GM20431 (cell line): Measurements from ENCODE around the gene MYO1F.
"Not testable (repeated sequence)": the region's sequence is repeated elsewhere in the genome, so short reads cannot be mapped to it uniquely, and the experiment has no call there.

Experiments
- in situ Hi-C: fragments of 300-500 bp; cut with MseI, MboI; formaldehyde crosslinking; loops from one replicate; pipeline ENCODE4 v1.15.0; 2020; ENCODE audit warnings: low sequenced_read_pairs; ENCODE audit not compliant: unreplicated experiment

Gene MYO1F

DNA sequence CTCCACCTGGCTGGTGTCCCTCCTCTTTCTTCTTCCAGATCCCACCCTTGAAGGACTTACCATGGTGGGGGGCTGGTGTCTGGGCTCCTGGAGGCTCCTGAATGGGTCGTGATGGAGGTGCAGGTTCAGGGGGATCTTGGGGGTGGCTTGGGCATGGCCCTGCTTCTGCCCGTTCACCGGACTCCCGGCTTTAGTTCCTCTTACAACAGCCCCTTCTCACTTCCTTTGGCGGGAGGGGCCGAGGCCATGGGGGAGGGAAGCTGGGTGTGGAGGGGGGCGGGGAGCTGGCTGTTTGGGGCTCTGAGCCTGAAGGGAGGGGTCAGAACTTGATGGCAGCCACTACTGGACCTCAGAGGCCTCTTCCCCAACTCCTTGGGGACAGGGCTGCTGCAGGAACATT lies at the start of gene MYO1F:
Gene MYO1F (minus strand): TSS at position 196 of the 400 bp plus-strand sequence. CDS start 133 bp downstream, at position 63.
- in situ Hi-C loops, result no loop called here

DNA sequence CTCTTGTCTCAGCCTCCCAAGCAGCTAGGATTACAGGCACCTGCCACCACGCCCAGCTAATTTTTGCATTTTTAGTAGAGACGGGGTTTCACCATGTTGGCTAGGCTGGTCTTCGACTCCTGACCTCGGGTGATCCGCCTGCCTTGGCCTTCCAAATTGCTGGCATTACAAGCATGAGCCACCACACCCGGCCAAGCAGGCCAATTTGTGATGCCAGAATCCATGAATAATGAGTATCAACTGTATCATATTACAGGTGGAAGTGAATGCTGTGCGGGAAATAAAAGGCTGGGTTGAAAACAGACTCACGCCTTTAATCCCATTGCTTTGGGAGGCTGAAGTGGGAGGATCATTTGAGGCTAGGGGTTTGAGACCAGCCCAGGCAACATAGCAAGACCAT lies 49.6 kb upstream of the MYO1F start:
- in situ Hi-C loops, result no loop called here

DNA sequence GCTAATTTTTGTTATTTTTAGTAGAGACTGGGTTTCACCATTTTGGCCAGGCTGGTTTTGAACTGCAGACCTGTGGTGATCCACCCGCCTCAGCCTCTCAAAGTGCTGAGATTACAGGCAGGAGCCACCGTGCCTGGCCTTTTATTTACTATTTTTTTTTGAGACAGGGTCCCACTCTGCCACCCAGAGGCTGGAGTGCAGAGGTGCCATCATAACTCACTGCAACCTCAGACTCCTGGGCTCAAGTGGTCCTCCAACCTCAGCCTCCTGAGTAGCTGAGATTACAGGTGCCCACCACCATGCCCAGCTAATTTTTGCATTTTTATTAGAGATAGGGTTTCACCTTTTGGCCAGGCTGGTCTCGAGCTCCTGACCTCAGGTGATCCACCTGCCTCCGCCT lies 45.6 kb upstream of the MYO1F start:
- in situ Hi-C loops, result not testable (repeated sequence)

DNA sequence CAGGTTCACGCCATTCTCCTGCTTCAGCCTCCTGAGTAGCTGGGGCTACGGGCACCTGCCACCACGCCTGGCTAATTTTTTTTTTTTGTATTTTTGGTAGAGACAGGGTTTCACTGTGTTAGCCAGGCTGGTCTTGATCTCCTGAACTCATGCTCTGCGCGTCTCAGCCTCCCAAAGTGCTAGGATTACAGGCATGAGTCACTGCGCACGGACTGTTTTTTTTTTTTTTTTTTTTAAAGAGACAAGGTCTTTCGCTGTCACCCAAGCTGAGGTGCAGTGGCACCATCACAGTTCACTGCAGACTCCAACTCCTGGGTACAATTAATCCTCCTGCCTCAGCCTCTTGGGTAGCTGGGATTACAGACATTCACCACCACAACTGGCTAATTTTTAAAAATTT lies 41.5 kb upstream of the MYO1F start:
- in situ Hi-C loops, result no loop called here

DNA sequence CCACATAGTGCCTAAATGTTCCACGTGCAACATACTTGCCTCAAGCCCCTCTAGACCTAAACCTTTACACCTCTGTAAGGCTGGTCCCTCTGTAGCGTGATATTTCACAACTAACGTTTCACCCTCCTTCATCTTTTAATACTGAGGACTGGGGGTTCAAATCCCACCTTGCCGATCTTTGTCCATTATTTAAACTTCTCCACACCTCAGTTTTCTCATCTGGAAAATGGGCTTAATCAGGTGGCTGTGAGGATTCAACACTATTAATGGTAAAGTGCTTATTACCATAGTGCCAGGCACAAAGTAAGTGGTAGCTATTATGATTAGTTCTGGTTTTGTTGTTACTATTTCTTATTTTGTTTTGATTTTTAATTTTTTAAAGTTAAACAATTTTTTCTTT lies 40.7 kb upstream of the MYO1F start:
- in situ Hi-C loops, result no loop called here

DNA sequence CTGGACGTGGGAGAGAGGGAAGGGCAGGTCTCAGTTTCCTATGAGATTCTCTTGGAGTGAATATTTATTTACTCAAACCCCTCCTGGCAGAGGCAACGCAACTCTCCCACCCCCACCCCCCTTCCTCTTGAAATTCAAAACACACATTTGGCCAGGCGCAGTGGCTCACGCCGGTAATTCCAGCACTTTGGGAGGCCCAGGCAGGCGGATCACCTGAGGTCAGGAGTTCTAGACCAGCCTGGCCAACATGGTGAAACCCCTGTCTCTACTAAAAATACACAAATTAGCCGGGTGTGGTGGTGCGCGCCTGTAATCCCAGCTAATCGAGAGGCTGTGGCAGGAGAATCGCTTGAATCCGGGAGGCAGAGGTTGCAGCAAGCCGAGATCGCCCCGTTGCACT lies 40.1 kb upstream of the MYO1F start:
- in situ Hi-C loops, result not testable (repeated sequence)

DNA sequence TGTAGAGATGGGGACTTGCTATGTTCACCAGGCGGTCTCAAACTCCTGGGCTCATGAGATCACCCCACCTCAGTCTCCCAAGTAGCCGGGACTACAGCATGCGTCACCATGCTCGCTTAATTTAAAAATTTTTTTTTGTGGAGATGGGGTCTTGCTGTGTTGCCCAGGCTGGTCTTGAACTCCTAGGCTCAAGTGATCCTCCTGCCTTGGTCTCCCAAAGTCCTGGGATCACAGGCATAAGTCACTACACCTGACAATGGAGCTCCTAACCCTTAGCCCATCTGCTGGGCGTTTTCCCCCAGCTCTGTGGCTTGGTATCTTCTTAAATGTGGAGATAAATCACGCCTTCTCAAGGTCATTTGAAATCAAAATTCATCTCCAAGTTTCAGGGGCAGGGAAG lies 39.6 kb upstream of the MYO1F start:
- in situ Hi-C loops, result no loop called here

DNA sequence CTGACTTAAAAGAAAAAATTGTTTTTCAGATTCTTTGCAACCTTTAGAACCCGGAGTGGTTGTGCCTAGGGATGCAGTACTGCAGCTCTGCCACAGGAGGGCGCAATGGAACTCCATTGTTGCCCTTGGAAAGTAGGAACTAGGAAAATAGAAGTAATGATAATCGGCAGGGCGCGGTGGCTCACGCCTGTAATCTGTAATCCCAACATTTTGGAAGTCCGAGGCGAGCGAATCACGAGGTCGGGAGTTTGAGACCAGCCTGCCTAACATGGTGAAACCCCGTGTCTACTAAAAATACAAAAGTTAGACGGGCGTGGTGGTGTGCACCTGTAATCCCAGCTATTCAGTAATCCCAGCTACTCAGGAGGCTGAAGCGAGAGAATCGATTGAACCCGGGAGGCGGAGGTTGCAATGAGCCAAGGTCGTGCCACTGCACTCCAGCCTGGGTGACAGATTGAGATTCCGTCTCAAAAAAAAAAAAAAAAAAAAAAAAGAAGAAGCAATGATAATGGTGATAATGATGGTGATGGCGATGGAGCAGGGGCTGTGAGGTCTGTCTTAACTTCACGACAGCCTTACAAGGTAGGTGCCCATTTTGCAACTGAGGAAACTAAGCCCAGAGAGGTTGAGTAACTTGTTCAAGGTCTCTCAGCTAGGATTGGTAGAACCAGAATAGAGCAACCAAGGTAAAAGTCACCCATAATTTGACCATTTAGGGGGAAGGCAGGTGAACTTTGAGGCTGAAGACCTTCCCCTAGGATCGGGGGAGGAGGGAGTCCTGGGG lies 38.8 kb upstream of the MYO1F start:
- in situ Hi-C loops, result no loop called here

DNA sequence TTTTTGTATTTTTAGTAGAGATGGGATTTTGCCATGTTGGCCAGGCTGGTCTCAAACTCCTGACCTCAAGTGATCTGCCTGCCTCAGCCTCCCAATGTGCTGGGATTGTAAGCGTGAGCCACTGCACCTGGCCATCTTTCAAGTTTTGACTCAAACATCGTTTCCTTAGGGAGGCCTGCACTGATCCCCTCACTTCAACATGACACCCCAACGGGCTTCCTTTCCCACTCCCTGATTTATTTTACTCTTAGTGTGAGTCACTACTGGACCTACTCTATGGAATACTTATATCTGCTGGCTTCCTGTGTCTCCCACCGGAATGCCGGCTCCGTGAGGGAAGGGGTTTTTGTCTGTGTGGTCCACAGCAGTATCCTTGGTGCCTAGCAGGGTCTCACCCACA lies 37.8 kb upstream of the MYO1F start:
- in situ Hi-C loops, result no loop called here

DNA sequence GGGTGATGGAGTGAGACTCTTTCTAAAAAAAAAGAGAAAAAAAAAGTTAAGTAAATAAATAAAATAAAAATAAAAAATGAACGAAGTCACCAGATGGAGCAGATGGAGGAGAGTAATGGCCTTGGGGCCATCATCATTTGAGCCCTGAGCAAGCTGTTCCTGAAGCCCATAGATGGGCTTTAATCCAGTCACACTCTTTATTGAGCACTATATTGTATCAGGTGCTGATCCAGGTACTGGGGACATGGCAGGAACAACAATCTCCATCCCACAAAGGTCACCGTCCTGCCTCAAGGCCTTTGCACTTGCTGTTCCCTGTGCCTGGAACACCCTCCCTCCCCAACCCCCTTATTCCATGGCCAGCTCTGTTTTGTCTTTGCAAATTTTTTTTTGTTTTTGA lies 37.2 kb upstream of the MYO1F start:
- in situ Hi-C loops, result no loop called here

DNA sequence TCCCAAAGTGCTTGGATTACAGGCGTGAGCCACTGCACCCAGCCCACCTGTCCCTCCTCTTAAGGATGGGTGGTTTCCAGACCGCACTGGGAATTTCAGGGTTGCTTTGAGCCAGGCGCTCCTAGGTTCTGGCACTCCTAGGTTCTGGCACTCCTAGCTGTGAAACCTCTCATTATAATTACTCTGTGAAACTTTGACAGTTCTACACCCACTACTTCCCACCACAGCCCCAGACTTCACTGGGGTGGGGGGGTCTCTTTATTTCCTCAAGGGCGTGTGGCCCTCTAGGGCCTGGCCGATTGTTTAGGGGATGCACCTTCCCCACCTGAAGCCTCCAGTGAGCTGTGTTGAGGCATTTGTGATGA lies 35.5 kb upstream of the MYO1F start:
- in situ Hi-C loops, result no loop called here

DNA sequence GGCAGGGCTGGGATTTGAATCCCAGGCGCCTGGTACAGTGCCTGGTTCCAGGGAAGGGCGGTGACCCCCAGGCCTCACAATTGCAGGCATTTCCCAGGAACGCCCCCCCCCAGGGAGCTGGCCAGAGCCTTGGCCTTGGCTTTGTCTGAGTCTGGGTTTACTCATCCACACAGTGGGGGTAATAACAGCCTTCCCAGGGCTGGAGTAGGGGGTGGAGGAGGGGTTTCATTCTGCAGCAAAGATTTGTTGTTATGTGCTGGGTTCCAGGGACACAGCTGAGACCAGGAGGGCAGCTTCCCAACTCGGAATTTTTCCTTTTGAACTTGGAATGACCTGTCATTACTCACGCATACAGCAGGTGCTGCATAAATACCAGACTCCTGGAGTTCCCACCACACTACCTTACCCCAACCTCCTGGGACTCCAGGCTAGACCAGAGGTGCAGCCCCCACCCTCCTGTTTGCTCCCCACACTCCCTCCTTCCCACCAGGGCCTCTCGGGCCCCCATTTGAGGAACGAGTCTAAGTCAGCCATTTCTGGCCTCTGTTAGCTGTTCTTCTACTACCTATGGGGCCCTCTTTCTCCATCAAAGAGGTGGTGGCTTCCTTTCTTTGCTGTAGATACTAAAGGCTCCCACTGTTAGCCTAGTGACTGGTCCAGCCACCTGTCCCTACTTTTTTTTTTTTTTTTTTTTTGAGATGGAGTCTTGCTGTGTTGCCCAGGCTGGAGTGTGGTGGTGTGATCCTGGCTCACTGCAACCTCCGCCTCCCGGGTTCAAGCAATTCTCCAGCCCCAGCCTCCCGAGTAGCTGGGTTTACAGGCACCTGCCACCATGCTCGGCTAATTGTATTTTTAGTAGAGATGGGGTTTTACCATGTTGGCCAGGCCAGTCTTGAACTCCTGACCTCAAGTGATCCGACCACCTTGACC lies 34.9 kb upstream of the MYO1F start:
- in situ Hi-C loops, result no loop called here

DNA sequence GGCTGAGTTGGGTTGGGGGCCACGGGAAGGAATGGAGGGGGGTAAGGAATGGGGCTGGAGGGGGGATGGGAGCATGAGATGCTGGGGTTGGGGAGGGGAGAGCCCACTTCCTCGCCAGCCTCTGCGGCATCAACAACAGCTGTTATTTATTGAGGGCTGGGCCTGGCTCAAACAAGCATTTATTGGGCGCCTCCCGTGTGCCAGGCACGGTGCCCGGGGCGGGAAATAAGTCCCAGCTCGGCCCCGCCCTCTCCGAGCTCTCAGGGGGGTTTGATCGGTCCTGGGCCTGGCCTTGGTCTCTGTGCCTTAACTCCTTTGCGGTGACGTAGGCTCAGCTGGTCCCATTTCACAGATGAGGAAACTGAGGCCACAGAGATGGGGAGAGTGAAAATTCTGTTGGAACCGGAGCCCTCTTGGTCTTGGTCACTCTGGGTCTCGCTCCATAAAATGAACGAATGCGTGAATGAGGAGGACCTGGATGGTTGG lies 34.2 kb upstream of the MYO1F start:
- in situ Hi-C loops, result no loop called here

DNA sequence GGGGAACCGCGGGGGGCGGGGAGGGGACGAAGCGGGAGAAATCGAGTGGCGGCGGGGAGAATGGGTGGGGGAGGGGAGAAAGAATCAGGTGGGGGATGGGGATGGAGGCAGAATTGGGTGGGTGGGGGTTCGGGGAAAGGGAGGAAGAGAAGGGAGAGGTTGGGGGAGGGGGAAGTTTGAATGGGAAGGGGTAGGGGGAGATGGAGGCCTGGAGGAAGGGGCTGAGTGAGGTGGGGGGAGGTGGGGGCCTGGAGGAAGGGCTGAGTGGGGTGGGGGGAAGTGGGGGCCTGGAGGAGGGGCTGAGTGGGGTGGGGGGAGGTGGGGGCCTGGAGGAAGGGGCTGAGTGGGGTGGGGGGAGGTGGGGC lies 33.7 kb upstream of the MYO1F start:
- in situ Hi-C loops, result no loop called here

DNA sequence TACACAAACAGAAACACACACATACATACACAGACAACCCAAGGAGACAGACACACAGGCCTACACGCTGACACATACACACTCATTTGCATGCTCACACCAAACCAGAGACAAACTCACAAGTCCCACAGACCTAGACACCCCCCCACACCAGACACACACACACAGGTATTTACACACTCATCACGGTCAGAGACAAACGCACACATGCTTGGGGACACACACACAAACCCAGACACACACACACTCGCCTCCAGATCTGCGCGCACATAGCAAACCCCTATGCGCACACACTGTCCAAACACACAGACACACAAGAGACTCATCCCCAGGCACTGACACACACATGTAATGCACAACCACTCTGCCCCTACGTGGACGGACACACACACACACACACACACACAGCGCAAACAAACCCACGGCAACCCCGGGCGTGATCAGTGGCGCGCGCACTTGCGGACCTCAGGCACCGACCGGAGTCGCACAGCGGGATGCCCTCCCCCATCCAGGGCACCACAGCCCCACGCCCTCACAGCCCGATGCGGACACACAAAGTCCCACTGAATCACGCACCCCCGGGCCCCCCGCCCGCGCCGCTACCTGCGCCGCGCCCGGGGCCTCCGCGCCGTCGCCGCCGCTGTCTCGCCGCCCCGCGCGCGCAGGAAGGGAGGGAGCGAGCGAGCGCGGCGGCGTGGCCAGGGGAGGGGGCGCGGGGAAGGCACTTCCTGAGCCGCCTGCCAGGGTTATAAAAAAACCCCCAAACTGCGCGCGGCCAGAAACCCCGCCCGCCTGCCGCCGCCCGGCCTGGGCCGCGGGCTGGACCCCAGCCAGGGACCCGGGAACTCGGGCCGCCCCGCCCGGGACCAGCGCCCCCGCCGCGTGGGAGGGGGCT lies 33.0 kb upstream of the MYO1F start, which contains the start of gene ADAMTS10:
Gene ADAMTS10 (minus strand): TSS at position 675 of the 895 bp plus-strand sequence. CDS start 5,005 bp downstream, outside the sequence.
- in situ Hi-C loops, result no loop called here

DNA sequence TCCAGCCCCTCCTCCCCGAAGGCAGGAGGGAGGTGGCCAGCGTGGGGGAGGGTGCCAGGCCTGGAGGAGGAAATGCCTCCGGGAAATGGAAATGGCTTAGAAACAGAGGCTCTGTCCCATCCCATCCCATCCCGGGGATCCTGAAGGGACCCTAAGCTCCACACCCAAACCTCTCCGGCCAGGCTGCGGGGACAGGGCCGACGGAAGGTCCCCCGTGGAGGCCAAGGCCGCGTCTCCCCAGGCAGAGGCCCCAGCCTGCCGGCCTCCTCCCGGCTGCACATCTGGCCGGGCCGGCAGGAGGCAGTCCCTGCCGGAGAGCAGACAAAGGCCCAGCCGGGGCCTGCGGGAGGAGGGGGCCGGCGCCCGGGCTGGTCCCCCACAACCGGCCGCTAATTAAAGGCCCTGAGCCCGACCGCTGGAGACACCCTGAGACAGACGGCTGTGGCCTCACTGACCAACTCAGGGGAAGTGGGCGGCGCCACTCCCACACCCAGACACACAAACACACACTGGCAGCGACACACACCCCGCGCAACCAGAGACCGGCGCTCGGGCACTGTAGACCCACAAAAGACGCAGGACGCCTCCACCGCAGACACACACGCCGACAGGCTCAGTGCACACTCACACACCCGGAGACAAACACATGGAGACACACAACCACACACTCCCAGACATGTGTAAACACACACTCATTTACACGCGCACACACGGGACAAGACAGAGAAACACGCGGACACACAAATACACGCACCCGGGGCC lies 32.2 kb upstream of the MYO1F start:
- in situ Hi-C loops, result no loop called here

DNA sequence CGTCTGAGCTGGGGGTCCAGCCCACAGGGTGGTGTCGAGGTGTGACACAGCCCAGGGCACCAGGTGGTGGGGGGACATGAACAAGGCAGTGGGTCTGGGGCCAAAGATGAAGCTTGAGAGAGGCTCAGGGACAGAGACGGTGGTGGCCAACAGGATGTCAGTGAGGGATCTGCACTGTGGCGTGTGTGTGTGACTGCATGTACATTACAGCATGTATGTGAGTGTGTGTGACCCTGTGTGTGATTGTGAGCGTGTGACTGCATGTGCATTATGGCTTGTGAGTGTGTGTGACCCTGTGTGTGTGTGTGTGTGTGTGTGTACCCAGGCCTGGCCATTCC lies 31.7 kb upstream of the MYO1F start:
- in situ Hi-C loops, result no loop called here

DNA sequence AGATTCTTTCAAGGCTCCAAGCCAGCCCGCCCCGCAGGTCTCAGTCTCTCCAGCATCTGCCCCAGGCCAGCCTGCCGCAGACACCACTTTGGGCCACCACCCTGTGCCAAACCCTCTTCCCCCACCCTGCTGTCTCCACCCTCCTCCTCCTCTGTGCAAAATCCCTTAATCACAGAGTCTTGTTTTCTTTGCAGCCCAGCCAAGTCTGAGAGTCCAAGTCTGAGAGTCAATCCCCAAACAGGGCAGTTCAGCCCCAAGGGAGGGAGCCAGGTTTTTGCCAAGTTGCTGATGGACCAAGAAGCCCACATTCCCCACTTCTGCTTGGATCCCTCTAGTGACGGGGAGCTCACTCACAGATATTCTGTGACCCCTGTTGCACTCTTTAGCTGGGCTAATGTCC lies 30.1 kb upstream of the MYO1F start:
- in situ Hi-C loops, result no loop called here

DNA sequence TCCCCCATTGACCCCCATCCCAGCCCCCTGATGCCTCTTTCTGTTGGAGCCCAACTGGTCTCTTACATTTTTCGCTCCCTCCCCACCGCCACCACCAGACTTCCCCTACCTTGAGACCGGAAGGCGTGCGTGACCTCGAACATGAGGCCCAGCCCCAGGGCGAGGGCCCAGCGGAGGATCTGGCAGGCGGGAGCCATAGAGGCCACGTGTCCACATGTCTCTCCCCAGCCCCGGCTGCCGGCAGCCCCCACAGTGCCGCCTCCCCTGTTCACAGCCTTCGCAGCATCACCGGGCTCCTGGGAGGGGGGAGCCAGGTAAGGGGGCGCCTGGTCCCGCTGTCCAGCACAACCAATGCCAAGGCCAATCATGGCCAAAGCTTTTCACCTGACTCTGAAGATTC lies 28.3 kb upstream of the MYO1F start:
- in situ Hi-C loops, result no loop called here

DNA sequence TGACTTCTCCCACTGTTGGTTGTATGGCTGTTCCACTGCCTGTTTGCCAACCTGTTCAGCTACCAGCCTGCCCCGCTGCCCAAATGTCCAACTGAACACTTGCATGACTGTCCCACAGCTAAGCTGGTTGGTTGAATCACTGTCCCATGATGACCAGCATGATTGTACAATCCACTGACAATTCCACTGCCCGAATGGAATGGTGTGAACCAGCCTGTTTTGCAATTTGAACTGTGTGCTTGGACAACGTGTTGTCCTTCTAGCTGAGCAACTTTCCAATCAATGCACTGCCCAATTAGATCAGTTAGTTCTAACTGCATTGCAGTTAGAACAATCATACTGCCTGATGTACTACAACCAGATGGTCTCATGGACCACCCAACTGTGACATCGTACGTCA lies 24.6 kb upstream of the MYO1F start:
- in situ Hi-C loops, result no loop called here
